Neural cell (in vitro differentiated cells): Measurements from ENCODE around the gene PHACTR4. TPM values are rescaled to one million over a fixed set of nuclear protein-coding genes. Genes with fewer than 3 reads are reported as not detected.
"Not testable (repeated sequence)": the region's sequence is repeated elsewhere in the genome, so short reads cannot be mapped to it uniquely, and the experiment has no call there.

Experiments used
- H2AFZ ChIP-seq: fragments of 200-600, 300-800 bp; sonication (generic), shearing (Covaris generic); 2 replicates; pipeline ENCODE4 v1.6.0; 2014; ENCODE audit warnings: low read depth, mild to moderate bottlenecking, antibody characterized with exemption, low read length, moderate library complexity
- H3F3A ChIP-seq: fragments of 200-600 bp; shearing (Covaris generic); 2 replicates; pipeline ENCODE4 v1.6.1; 2016; ENCODE audit warnings: mild to moderate bottlenecking, moderate library complexity, mixed read lengths, antibody characterized with exemption, low read length; ENCODE audit not compliant: insufficient read depth, poor library complexity, severe bottlenecking
- H3K27ac ChIP-seq: fragments of 200-600, 300-800 bp; sonication (generic), shearing (Covaris generic); 2 replicates; pipeline ENCODE4 v1.5.1; 2014; ENCODE audit warnings: mild to moderate bottlenecking, low read length, moderate library complexity
- H3K27me3 ChIP-seq: fragments of 300-800, 200-600 bp; sonication (generic), shearing (Covaris generic); 2 replicates; pipeline ENCODE4 v1.6.0; 2014; ENCODE audit warnings: mild to moderate bottlenecking, low read depth, low read length, moderate library complexity; ENCODE audit not compliant: insufficient read depth
- H3K36me3 ChIP-seq: fragments of 300-800, 200-600 bp; sonication (generic), shearing (Covaris generic); 2 replicates; pipeline ENCODE4 v1.5.1; 2014; ENCODE audit warnings: mild to moderate bottlenecking, antibody characterized with exemption, low read length, moderate library complexity; ENCODE audit not compliant: insufficient read depth
- H3K4me2 ChIP-seq: fragments of 300-800, 200-600 bp; sonication (generic), shearing (Covaris generic); 2 replicates; pipeline ENCODE4 v1.6.0; 2014; ENCODE audit warnings: mild to moderate bottlenecking, low read length
- H3K4me3 ChIP-seq: fragments of 300-800, 200-600 bp; sonication (generic), shearing (Covaris generic); 2 replicates; pipeline ENCODE4 v1.5.1; 2014; ENCODE audit warnings: mild to moderate bottlenecking, low read length, moderate library complexity
- H3K79me2 ChIP-seq: fragments of 200-600 bp; shearing (Covaris generic); replicated peaks from 2 replicates; pipeline ENCODE4 v1.6.0; 2014; ENCODE audit warnings: mild to moderate bottlenecking, low read length, moderate library complexity; ENCODE audit not compliant: insufficient read depth
- H3K9ac ChIP-seq: fragments of 300-800, 200-600 bp; sonication (generic), shearing (Covaris generic); 2 replicates; pipeline ENCODE4 v1.6.1; 2016; ENCODE audit warnings: mild to moderate bottlenecking, low read length, mixed read lengths
- H3K9me2 ChIP-seq: fragments of 200-600 bp; shearing (Covaris generic); 2 replicates; pipeline ENCODE4 v1.6.1; 2016; ENCODE audit warnings: mild to moderate bottlenecking, low read length, mixed read lengths; ENCODE audit not compliant: insufficient read depth
- H3K9me3 ChIP-seq: fragments of 200-600, 300-800 bp; sonication (generic), shearing (Covaris generic); 2 replicates; pipeline ENCODE4 v1.6.1; 2016; ENCODE audit warnings: mild to moderate bottlenecking, mixed run types, low read length, moderate library complexity, mixed read lengths
- H4K20me1 ChIP-seq: fragments of 200-600 bp; shearing (Covaris generic); 2 replicates; pipeline ENCODE4 v1.6.1; 2016; ENCODE audit warnings: mild to moderate bottlenecking, mixed run types; ENCODE audit not compliant: insufficient read depth
- EP300 ChIP-seq: fragments of 450-650 bp; conservative IDR thresholded peaks from 2 replicates; pipeline ENCODE4 v1.6.1; 2014; ENCODE audit warnings: antibody characterized with exemption, mild to moderate bottlenecking, moderate library complexity; ENCODE audit not compliant: poor library complexity, severe bottlenecking
- EZH2 ChIP-seq: fragments of 200-600, 300-800 bp; shearing (Covaris generic), sonication (generic); IDR thresholded peaks from 2 replicates; pipeline ENCODE4 v1.6.1; 2014; ENCODE audit warnings: antibody characterized with exemption, low read length, borderline replicate concordance, mild to moderate bottlenecking; ENCODE audit not compliant: insufficient read depth, poor library complexity, severe bottlenecking
- MXI1 ChIP-seq: fragments of 450-650 bp; conservative IDR thresholded peaks from 2 replicates; pipeline ENCODE4 v1.6.1; 2014; ENCODE audit warnings: antibody characterized with exemption, mild to moderate bottlenecking; ENCODE audit not compliant: poor library complexity, severe bottlenecking
- POLR2AphosphoS5 ChIP-seq: IDR thresholded peaks from 2 replicates; pipeline ENCODE4 v1.6.1; 2012
- RAD21 ChIP-seq: fragments of 450-650 bp; conservative IDR thresholded peaks from 2 replicates; pipeline ENCODE4 v1.6.1; 2014; ENCODE audit warnings: antibody characterized with exemption, mild to moderate bottlenecking, moderate library complexity
- SMC3 ChIP-seq: fragments of 450-650 bp; conservative IDR thresholded peaks from 2 replicates; pipeline ENCODE4 v1.6.1; 2014; ENCODE audit warnings: antibody characterized with exemption, mild to moderate bottlenecking, moderate library complexity; ENCODE audit not compliant: poor library complexity
- TAF1 ChIP-seq: IDR thresholded peaks from 2 replicates; pipeline ENCODE4 v1.6.1; 2012; ENCODE audit warnings: low read depth
- polyA plus RNA-seq: library from polyadenylated mRNA; depleted of rRNA; stranded (reverse); fragments of >200 nt; gene quantifications from 2 replicates; pipeline ENCODE4 v1.2.3, GENCODE V29; 2014
- TF ChIP-seq, protein P1 (sequence below): fragments of 450-650 bp; IDR thresholded peaks from 2 replicates; pipeline ENCODE4 v1.5.1; 2014; ENCODE audit warnings: antibody characterized with exemption, mild to moderate bottlenecking, moderate library complexity; ENCODE audit not compliant: poor library complexity, severe bottlenecking
- TF ChIP-seq, protein P2 (sequence below): IDR thresholded peaks from 2 replicates; pipeline ENCODE4 v1.6.1; 2012; ENCODE audit warnings: borderline replicate concordance

The PHACTR4 gene
- polyA plus RNA-seq, 1 donor from 2014 or later = 7.9 TPM

DNA sequence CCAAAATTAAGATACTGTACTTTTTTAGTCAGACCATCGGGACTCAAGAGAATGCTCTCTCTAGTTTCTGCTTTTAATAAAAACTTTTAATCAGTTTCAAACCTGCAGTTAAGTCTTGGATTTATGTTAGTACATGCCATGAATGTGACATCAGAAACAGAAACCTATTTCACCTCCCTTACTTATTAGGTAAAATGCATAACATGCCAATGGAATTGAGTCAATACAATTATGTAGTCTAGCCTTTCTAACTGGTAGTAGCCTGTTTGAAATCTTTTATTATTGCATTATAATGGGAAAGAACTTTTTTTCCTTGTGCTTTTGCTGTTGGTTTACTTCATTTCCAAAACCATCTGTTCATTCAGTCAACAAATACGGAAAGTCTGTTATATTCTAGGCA is 4.8 kb downstream of the PHACTR4 start:
- no peak overlapping the region for H3K4me2 ChIP-seq
- H3F3A ChIP-seq = no peaks in the 10 kb centered on the region
- TF ChIP-seq EZH2 = no peak
- TF ChIP-seq, protein P1, sequence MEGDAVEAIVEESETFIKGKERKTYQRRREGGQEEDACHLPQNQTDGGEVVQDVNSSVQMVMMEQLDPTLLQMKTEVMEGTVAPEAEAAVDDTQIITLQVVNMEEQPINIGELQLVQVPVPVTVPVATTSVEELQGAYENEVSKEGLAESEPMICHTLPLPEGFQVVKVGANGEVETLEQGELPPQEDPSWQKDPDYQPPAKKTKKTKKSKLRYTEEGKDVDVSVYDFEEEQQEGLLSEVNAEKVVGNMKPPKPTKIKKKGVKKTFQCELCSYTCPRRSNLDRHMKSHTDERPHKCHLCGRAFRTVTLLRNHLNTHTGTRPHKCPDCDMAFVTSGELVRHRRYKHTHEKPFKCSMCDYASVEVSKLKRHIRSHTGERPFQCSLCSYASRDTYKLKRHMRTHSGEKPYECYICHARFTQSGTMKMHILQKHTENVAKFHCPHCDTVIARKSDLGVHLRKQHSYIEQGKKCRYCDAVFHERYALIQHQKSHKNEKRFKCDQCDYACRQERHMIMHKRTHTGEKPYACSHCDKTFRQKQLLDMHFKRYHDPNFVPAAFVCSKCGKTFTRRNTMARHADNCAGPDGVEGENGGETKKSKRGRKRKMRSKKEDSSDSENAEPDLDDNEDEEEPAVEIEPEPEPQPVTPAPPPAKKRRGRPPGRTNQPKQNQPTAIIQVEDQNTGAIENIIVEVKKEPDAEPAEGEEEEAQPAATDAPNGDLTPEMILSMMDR = no peak
- TF ChIP-seq MXI1 = no peak
- TF ChIP-seq POLR2AphosphoS5 = no peak
- no peak for TF ChIP-seq RAD21
- TF ChIP-seq SMC3 = no peak
- TF ChIP-seq, protein P2, sequence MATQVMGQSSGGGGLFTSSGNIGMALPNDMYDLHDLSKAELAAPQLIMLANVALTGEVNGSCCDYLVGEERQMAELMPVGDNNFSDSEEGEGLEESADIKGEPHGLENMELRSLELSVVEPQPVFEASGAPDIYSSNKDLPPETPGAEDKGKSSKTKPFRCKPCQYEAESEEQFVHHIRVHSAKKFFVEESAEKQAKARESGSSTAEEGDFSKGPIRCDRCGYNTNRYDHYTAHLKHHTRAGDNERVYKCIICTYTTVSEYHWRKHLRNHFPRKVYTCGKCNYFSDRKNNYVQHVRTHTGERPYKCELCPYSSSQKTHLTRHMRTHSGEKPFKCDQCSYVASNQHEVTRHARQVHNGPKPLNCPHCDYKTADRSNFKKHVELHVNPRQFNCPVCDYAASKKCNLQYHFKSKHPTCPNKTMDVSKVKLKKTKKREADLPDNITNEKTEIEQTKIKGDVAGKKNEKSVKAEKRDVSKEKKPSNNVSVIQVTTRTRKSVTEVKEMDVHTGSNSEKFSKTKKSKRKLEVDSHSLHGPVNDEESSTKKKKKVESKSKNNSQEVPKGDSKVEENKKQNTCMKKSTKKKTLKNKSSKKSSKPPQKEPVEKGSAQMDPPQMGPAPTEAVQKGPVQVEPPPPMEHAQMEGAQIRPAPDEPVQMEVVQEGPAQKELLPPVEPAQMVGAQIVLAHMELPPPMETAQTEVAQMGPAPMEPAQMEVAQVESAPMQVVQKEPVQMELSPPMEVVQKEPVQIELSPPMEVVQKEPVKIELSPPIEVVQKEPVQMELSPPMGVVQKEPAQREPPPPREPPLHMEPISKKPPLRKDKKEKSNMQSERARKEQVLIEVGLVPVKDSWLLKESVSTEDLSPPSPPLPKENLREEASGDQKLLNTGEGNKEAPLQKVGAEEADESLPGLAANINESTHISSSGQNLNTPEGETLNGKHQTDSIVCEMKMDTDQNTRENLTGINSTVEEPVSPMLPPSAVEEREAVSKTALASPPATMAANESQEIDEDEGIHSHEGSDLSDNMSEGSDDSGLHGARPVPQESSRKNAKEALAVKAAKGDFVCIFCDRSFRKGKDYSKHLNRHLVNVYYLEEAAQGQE = no peak
- TF ChIP-seq TAF1 = no peak
- TF ChIP-seq EP300 = no peak
- no peak overlapping the region for H3K27ac ChIP-seq
- no peak overlapping the region for H3K9ac ChIP-seq
- no peak overlapping the region for H2AFZ ChIP-seq
- H3K27me3 ChIP-seq = no peaks in the 10 kb centered on the region
- no peaks in the 10 kb centered on the region for H3K36me3 ChIP-seq
- H3K4me3 ChIP-seq = no peak overlapping the region
- H3K9me2 ChIP-seq = no peaks in the 10 kb centered on the region
- H3K9me3 ChIP-seq = no peaks in the 10 kb centered on the region
- no peaks in the 10 kb centered on the region for H4K20me1 ChIP-seq
- peaks cover 67% of the 10 kb centered on the region for H3K79me2 ChIP-seq

- not testable (repeated sequence) for H3K9me2 ChIP-seq, H3K4me3 ChIP-seq, H3K36me3 ChIP-seq, H4K20me1 ChIP-seq, H3K27ac ChIP-seq, H3K9ac ChIP-seq, H3K9me3 ChIP-seq, H3K4me2 ChIP-seq, H3K27me3 ChIP-seq, H3F3A ChIP-seq, H2AFZ ChIP-seq
- H3K79me2 ChIP-seq = peaks cover 63% of the 10 kb centered on the region
Observed at GRCh38 chr1:28375598-28375997, 6.1 kb downstream of the PHACTR4 start.

- H3K27me3 ChIP-seq, H3K9ac ChIP-seq, H2AFZ ChIP-seq, H3K9me2 ChIP-seq, H4K20me1 ChIP-seq, H3K36me3 ChIP-seq, H3K27ac ChIP-seq, H3K4me2 ChIP-seq, H3K9me3 ChIP-seq, H3F3A ChIP-seq, H3K4me3 ChIP-seq: not testable (repeated sequence)
- H3K79me2 ChIP-seq = peaks cover 59% of the 10 kb centered on the region
Observed at GRCh38 chr1:28376195-28376594, 6.7 kb downstream of the PHACTR4 start.
